Neutrophil (primary cell): Measurements from ENCODE around the gene STUB1.
A peak's percentile ranks its signal among the peaks of the same experiment; 100 is the strongest.
"Not testable (repeated sequence)": the region's sequence is repeated elsewhere in the genome, so short reads cannot be mapped to it uniquely, and the experiment has no call there.

ENCODE experiments used
- H3K27ac ChIP-seq: fragments of 200-600 bp; sonication (generic); 2 replicates; pipeline ENCODE4 v1.5.1; 2016; ENCODE audit warnings: mild to moderate bottlenecking, moderate library complexity
- H3K27me3 ChIP-seq: fragments of 200-600 bp; sonication (generic); 2 replicates; pipeline ENCODE4 v1.6.0; 2016; ENCODE audit warnings: mild to moderate bottlenecking
- H3K36me3 ChIP-seq: fragments of 200-600 bp; sonication (generic); 2 replicates; pipeline ENCODE4 v1.5.1; 2017
- H3K4me1 ChIP-seq, 2 experiments: fragments of 200-600 bp in 1 of 2; sonication (generic) in 1 of 2; 1 replicate in 1 of 2; 2 replicates in 1 of 2; pipeline versions ENCODE4 v1.5.1 to v1.6.1; 2013 to 2016; ENCODE audit warnings: low read depth in 1 of 2, low read length in 1 of 2, mild to moderate bottlenecking in 1 of 2, moderate library complexity in 1 of 2; ENCODE audit not compliant: control insufficient read depth in 1 of 2, insufficient read depth in 1 of 2
- H3K4me3 ChIP-seq, 2 experiments: fragments of 200-600 bp in 1 of 2; sonication (generic) in 1 of 2; 1 replicate in 1 of 2; 2 replicates in 1 of 2; pipeline ENCODE4 v1.5.1; 2013 to 2016; ENCODE audit warnings: low read depth in 1 of 2, low read length in 1 of 2, mild to moderate bottlenecking in 1 of 2, moderate library complexity in 1 of 2
- H3K9me3 ChIP-seq: fragments of 200-600 bp; sonication (generic); 2 replicates; pipeline ENCODE4 v1.5.1; 2016
- CTCF ChIP-seq: fragments of 200-600 bp; sonication (generic); IDR thresholded peaks from 2 replicates; pipeline ENCODE4 v1.5.1; 2016; ENCODE audit warnings: antibody characterized with exemption

The STUB1 gene

GRCh38 chr16:709566-710499 lies 29.6 kb downstream of the STUB1 start:
- Histone ChIP-seq H3K4me3 (no peak overlapping the region), H3K36me3 (no peaks in the 10 kb centered on the region), H3K9me3 (no peaks in the 10 kb centered on the region), H3K27ac (no peak overlapping the region), H3K4me1 (peaks cover 0 to 5% of the 10 kb centered on the region in 2 experiments), H3K27me3 (peaks cover 99% of the 10 kb centered on the region)
- no peak for TF ChIP-seq CTCF

- Histone ChIP-seq H3K27me3 (peaks cover 99% of the 10 kb centered on the region), H3K9me3 (no peaks in the 10 kb centered on the region), H3K27ac (no peak overlapping the region), H3K4me1 (peaks cover 5 to 10% of the 10 kb centered on the region in 2 experiments), H3K36me3 (no peaks in the 10 kb centered on the region), H3K4me3 (no peak overlapping the region)
- no peak for TF ChIP-seq CTCF
Measured at GRCh38 chr16:710500-711075, 30.4 kb downstream of the STUB1 start.

- H3K9me3 ChIP-seq: no peaks in the 10 kb centered on the region
- H3K27ac ChIP-seq: no peak overlapping the region
- TF ChIP-seq CTCF: no peak
- no peak overlapping the region for H3K4me3 ChIP-seq
- peaks cover 100% of the 10 kb centered on the region for H3K27me3 ChIP-seq
- H3K4me1 ChIP-seq: peaks cover 9 to 15% of the 10 kb centered on the region in 2 experiments
- H3K36me3 ChIP-seq: no peaks in the 10 kb centered on the region
Measured at GRCh38 chr16:711084-711483, 30.9 kb downstream of the STUB1 start.

- no peaks in the 10 kb centered on the region for H3K9me3 ChIP-seq
- H3K4me1 ChIP-seq: peaks cover 9 to 16% of the 10 kb centered on the region in 2 experiments
- peaks cover 100% of the 10 kb centered on the region for H3K27me3 ChIP-seq
- no peak overlapping the region for H3K4me3 ChIP-seq
- TF ChIP-seq CTCF: peak; percentile 79
- no peak overlapping the region for H3K27ac ChIP-seq
- no peaks in the 10 kb centered on the region for H3K36me3 ChIP-seq
Measured at GRCh38 chr16:711548-712320, 31.5 kb downstream of the STUB1 start.

GRCh38 chr16:712740-713250 lies 32.6 kb downstream of the STUB1 start:
- Histone ChIP-seq H3K27me3 (peaks cover 100% of the 10 kb centered on the region), H3K4me1 (peaks cover 9 to 16% of the 10 kb centered on the region in 2 experiments)
- H3K36me3 ChIP-seq, H3K4me3 ChIP-seq, H3K9me3 ChIP-seq, H3K27ac ChIP-seq: not testable (repeated sequence)
